HEK293 (cell line): ENCODE measurements around the gene HLA-DOB.

Experiments used
- CTCF ChIA-PET: fragments of 350-600 bp; formaldehyde crosslinking; extraction: SDS; loops from one replicate; lab custom pipeline; 2021; ENCODE audit warnings: antibody characterized with exemption; lab: Yijun Ruan, JAX
- POLR2A ChIA-PET: fragments of 300-600 bp; formaldehyde crosslinking; extraction: SDS; loops from one replicate; lab custom pipeline; 2020; ENCODE audit warnings: antibody characterized with exemption, inconsistent platforms; lab: Yijun Ruan, JAX
- H3K27ac ChIP-seq: fragments of 200-500 bp; sonication (Bioruptor generic); 2 replicates; pipeline ENCODE4 v1.5.1; 2014; ENCODE audit warnings: low read depth, low read length, control low read depth, inconsistent platforms; ENCODE audit errors: extremely low read depth
- H3K36me3 ChIP-seq, 2 experiments: fragments of 200-500 bp in 1 of 2; sonication (Bioruptor generic) in 1 of 2; 1 replicate in 1 of 2; 2 replicates in 1 of 2; pipeline ENCODE4 v1.5.1; 2014 to 2017; ENCODE audit warnings: inconsistent platforms in 2 of 2, low read length in 2 of 2; ENCODE audit not compliant: control insufficient read depth in 2 of 2, insufficient read depth in 1 of 2
- H3K4me1 ChIP-seq: fragments of 200-500 bp; sonication (Bioruptor generic); 2 replicates; pipeline ENCODE4 v1.5.1; 2014; ENCODE audit warnings: mild to moderate bottlenecking, low read length, inconsistent platforms; ENCODE audit not compliant: control insufficient read depth, insufficient read depth
- H3K4me3 ChIP-seq: 2 replicates; pipeline ENCODE4 v1.5.1; 2011; ENCODE audit warnings: low read depth, mild to moderate bottlenecking, control low read depth, low read length, moderate library complexity
- H3K9me3 ChIP-seq: fragments of 200-500 bp; sonication (Bioruptor generic); 2 replicates; pipeline ENCODE4 v1.5.1; 2014; ENCODE audit warnings: low read depth, low read length, inconsistent platforms; ENCODE audit not compliant: control insufficient read depth, insufficient read depth
- KLF10 ChIP-seq: fragments of 450-650 bp; IDR thresholded peaks from 2 replicates; pipeline ENCODE4 v1.5.1; 2018; ENCODE audit warnings: missing biosample characterization, mild to moderate bottlenecking, missing genetic modification characterization
- TRIM28 ChIP-seq: IDR thresholded peaks from 2 replicates; pipeline ENCODE4 v1.6.1; 2011; ENCODE audit warnings: low read length, control low read depth, borderline replicate concordance
- ZNF157 ChIP-seq: fragments of 450-650 bp; formaldehyde crosslinking; IDR thresholded peaks from 2 replicates; pipeline ENCODE4 v1.5.1; 2016; ENCODE audit warnings: missing biosample characterization, missing genetic modification characterization
- ZNF184 ChIP-seq: fragments of 450-650 bp; IDR thresholded peaks from 2 replicates; pipeline ENCODE4 v1.5.1; 2018; ENCODE audit warnings: missing biosample characterization, mild to moderate bottlenecking, missing genetic modification characterization
- ZNF266 ChIP-seq: fragments of 450-650 bp; formaldehyde crosslinking; IDR thresholded peaks from 2 replicates; pipeline ENCODE4 v1.5.1; 2016; ENCODE audit warnings: missing biosample characterization, missing genetic modification characterization, low read depth
- ZNF416 ChIP-seq: fragments of 450-650 bp; formaldehyde crosslinking; IDR thresholded peaks from 2 replicates; pipeline ENCODE4 v1.5.1; 2016; ENCODE audit warnings: missing biosample characterization, missing genetic modification characterization
- ZNF501 ChIP-seq: fragments of 450-650 bp; formaldehyde crosslinking; IDR thresholded peaks from 2 replicates; pipeline ENCODE4 v1.5.1; 2016; ENCODE audit warnings: missing biosample characterization, missing genetic modification characterization
- ZNF626 ChIP-seq: fragments of 450-650 bp; sonication (Bioruptor Pico); formaldehyde crosslinking; IDR thresholded peaks from 2 replicates; pipeline ENCODE4 v1.5.1; 2018; ENCODE audit warnings: missing biosample characterization, missing genetic modification characterization, inconsistent platforms
- ZSCAN23 ChIP-seq: fragments of 450-650 bp; formaldehyde crosslinking; IDR thresholded peaks from 2 replicates; pipeline ENCODE4 v1.5.1; 2016; ENCODE audit warnings: missing biosample characterization, missing genetic modification characterization
- TF ChIP-seq, protein P1 (sequence below): fragments of 450-650 bp; formaldehyde crosslinking; IDR thresholded peaks from 2 replicates; pipeline ENCODE4 v1.5.1; 2016; ENCODE audit warnings: missing biosample characterization, missing genetic modification characterization, borderline replicate concordance
- TF ChIP-seq, protein P2 (sequence below): fragments of 450-650 bp; formaldehyde crosslinking; IDR thresholded peaks from 2 replicates; pipeline ENCODE4 v1.5.1; 2017; ENCODE audit warnings: missing biosample characterization, missing genetic modification characterization
- TF ChIP-seq, protein P3 (sequence below): fragments of 450-650 bp; formaldehyde crosslinking; IDR thresholded peaks from 2 replicates; pipeline ENCODE4 v1.5.1; 2016; ENCODE audit warnings: missing biosample characterization, missing genetic modification characterization
- TF ChIP-seq, protein P4 (sequence below): fragments of 450-650 bp; formaldehyde crosslinking; IDR thresholded peaks from 2 replicates; pipeline ENCODE4 v1.5.1; 2016; ENCODE audit warnings: missing biosample characterization, missing genetic modification characterization
- TF ChIP-seq, protein P5 (sequence below): fragments of 450-650 bp; formaldehyde crosslinking; IDR thresholded peaks from 2 replicates; pipeline ENCODE4 v1.5.1; 2016; ENCODE audit warnings: missing biosample characterization, missing genetic modification characterization, low read depth
- TF ChIP-seq, protein P6 (sequence below): fragments of 450-650 bp; formaldehyde crosslinking; IDR thresholded peaks from 2 replicates; pipeline ENCODE4 v1.5.1; 2016; ENCODE audit warnings: missing biosample characterization, missing genetic modification characterization

HLA-DOB gene

DNA sequence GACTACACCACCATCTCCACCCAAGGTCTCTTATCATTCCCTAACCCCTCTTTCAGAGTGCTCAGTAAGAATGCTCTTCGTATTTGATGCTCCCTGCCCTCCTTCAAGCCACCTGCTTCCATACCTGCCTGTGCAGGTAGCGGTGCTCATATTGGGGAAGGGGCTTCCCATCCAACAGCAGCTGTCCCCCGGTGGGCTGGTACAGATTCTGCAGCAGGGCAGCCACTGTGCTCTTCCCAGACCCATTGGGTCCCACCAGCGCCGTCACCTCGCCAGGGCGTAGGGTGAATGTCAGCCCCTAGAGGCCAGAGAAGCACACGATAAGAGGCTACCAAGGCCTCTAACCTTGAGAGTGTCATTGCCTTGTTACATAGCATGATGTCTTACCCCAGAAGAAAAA lies 31.0 kb upstream of the HLA-DOB start:
- no peak overlapping the region for H3K27ac ChIP-seq
- H3K4me1 ChIP-seq, result no peaks in the 10 kb centered on the region; the same call in 1 of the 2 replicates
- no peak for TF ChIP-seq ZNF157
- TF ChIP-seq KLF10 (tag by site-specific recombination), result no peak
- TF ChIP-seq, protein P1, sequence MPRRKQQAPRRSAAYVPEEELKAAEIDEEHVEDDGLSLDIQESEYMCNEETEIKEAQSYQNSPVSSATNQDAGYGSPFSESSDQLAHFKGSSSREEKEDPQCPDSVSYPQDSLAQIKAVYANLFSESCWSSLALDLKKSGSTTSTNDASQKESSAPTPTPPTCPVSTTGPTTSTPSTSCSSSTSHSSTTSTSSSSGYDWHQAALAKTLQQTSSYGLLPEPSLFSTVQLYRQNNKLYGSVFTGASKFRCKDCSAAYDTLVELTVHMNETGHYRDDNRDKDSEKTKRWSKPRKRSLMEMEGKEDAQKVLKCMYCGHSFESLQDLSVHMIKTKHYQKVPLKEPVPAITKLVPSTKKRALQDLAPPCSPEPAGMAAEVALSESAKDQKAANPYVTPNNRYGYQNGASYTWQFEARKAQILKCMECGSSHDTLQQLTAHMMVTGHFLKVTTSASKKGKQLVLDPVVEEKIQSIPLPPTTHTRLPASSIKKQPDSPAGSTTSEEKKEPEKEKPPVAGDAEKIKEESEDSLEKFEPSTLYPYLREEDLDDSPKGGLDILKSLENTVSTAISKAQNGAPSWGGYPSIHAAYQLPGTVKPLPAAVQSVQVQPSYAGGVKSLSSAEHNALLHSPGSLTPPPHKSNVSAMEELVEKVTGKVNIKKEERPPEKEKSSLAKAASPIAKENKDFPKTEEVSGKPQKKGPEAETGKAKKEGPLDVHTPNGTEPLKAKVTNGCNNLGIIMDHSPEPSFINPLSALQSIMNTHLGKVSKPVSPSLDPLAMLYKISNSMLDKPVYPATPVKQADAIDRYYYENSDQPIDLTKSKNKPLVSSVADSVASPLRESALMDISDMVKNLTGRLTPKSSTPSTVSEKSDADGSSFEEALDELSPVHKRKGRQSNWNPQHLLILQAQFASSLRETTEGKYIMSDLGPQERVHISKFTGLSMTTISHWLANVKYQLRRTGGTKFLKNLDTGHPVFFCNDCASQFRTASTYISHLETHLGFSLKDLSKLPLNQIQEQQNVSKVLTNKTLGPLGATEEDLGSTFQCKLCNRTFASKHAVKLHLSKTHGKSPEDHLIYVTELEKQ (tag by site-specific recombination), result no peak
- TF ChIP-seq, protein P2, sequence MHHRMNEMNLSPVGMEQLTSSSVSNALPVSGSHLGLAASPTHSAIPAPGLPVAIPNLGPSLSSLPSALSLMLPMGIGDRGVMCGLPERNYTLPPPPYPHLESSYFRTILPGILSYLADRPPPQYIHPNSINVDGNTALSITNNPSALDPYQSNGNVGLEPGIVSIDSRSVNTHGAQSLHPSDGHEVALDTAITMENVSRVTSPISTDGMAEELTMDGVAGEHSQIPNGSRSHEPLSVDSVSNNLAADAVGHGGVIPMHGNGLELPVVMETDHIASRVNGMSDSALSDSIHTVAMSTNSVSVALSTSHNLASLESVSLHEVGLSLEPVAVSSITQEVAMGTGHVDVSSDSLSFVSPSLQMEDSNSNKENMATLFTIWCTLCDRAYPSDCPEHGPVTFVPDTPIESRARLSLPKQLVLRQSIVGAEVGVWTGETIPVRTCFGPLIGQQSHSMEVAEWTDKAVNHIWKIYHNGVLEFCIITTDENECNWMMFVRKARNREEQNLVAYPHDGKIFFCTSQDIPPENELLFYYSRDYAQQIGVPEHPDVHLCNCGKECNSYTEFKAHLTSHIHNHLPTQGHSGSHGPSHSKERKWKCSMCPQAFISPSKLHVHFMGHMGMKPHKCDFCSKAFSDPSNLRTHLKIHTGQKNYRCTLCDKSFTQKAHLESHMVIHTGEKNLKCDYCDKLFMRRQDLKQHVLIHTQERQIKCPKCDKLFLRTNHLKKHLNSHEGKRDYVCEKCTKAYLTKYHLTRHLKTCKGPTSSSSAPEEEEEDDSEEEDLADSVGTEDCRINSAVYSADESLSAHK, result no peak
- TF ChIP-seq, protein P3, sequence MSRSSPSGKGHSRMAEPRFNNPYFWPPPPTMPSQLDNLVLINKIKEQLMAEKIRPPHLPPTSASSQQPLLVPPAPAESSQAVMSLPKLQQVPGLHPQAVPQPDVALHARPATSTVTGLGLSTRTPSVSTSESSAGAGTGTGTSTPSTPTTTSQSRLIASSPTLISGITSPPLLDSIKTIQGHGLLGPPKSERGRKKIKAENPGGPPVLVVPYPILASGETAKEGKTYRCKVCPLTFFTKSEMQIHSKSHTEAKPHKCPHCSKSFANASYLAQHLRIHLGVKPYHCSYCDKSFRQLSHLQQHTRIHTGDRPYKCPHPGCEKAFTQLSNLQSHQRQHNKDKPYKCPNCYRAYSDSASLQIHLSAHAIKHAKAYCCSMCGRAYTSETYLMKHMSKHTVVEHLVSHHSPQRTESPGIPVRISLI, result no peak
- TF ChIP-seq ZNF416 (tag by site-specific recombination), result no peak
- no peak for TF ChIP-seq ZNF626 (tag by site-specific recombination)
- TF ChIP-seq, protein P4, sequence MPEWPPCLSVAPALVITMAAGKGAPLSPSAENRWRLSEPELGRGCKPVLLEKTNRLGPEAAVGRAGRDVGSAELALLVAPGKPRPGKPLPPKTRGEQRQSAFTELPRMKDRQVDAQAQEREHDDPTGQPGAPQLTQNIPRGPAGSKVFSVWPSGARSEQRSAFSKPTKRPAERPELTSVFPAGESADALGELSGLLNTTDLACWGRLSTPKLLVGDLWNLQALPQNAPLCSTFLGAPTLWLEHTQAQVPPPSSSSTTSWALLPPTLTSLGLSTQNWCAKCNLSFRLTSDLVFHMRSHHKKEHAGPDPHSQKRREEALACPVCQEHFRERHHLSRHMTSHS (tag by site-specific recombination), result no peak
- TF ChIP-seq, protein P5, sequence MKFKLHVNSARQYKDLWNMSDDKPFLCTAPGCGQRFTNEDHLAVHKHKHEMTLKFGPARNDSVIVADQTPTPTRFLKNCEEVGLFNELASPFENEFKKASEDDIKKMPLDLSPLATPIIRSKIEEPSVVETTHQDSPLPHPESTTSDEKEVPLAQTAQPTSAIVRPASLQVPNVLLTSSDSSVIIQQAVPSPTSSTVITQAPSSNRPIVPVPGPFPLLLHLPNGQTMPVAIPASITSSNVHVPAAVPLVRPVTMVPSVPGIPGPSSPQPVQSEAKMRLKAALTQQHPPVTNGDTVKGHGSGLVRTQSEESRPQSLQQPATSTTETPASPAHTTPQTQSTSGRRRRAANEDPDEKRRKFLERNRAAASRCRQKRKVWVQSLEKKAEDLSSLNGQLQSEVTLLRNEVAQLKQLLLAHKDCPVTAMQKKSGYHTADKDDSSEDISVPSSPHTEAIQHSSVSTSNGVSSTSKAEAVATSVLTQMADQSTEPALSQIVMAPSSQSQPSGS, result no peak
- no peak for TF ChIP-seq ZNF266 (tag by site-specific recombination)
- TF ChIP-seq, protein P6, sequence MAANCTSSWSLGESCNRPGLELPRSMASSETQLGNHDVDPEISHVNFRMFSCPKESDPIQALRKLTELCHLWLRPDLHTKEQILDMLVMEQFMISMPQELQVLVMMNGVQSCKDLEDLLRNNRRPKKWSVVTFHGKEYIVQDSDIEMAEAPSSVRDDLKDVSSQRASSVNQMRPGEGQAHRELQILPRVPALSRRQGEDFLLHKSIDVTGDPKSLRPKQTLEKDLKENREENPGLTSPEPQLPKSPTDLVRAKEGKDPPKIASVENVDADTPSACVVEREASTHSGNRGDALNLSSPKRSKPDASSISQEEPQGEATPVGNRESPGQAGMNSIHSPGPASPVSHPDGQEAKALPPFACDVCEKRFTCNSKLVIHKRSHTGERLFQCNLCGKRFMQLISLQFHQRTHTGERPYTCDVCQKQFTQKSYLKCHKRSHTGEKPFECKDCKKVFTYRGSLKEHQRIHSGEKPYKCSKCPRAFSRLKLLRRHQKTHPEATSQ (tag by site-specific recombination), result no peak
- TF ChIP-seq ZNF184 (tag by site-specific recombination), result no peak
- no peak for TF ChIP-seq ZNF501
- no peak for TF ChIP-seq ZSCAN23 (tag by site-specific recombination)
- no peak for TF ChIP-seq TRIM28
- peaks cover 6 to 54% of the 10 kb centered on the region in 2 experiments; a peak in 2 of 3 replicates for H3K36me3 ChIP-seq
- no peak overlapping the region for H3K4me3 ChIP-seq
- no peaks in the 10 kb centered on the region for H3K9me3 ChIP-seq
- ChIA-PET CTCF (interaction anchor here (1.5 kb wide), 1 partner anchor 9 kb away, joined by 9 read pairs; the partner anchor contains the start of gene TAP2), POLR2A (no interaction called here)
